Vagina (tissue), 2 donors: ENCODE measurements around the gene FAM228B. TPM values are rescaled to one million over a fixed set of nuclear protein-coding genes. Genes with fewer than 3 reads are reported as not detected.

Experiments used
- DNase-seq, 2 donors: peaks; one replicate each; pipeline ENCODE4 v3.0.0-alpha.2; 2017; ENCODE audit errors: extremely low spot score in 2 of 2
- H3K27ac ChIP-seq: fragments of 200-600 bp; sonication (generic); one replicate; pipeline ENCODE4 v1.5.1; 2019
- H3K27me3 ChIP-seq: fragments of 200-600 bp; sonication (generic); one replicate; pipeline ENCODE4 v1.5.1; 2019
- H3K36me3 ChIP-seq, 2 donors: fragments of 200-600 bp; sonication (generic); one replicate each; pipeline ENCODE4 v1.5.1; 2017 to 2019
- H3K4me1 ChIP-seq: fragments of 200-600 bp; sonication (generic); one replicate; pipeline ENCODE4 v1.5.1; 2019
- H3K4me3 ChIP-seq, 2 donors: fragments of 200-600 bp; sonication (generic); 1 replicate in 1 of 2; 2 replicates in 1 of 2; pipeline ENCODE4 v1.5.1; 2016 to 2019
- H3K9me3 ChIP-seq: fragments of 200-600 bp; sonication (generic); one replicate; pipeline ENCODE4 v1.5.1; 2019
- POLR2A ChIP-seq, 2 donors: fragments of 450-650 bp; IDR thresholded peaks; one replicate each; pipeline ENCODE4 v1.6.1; 2017; ENCODE audit warnings: antibody characterized with exemption in 2 of 2, mild to moderate bottlenecking in 2 of 2, moderate library complexity in 2 of 2
- POLR2AphosphoS5 ChIP-seq, 2 donors: sonication (generic); formaldehyde crosslinking; IDR thresholded peaks; one replicate each; pipeline ENCODE4 v1.9.0; 2017; ENCODE audit warnings: antibody characterized with exemption in 2 of 2, mild to moderate bottlenecking in 2 of 2, low read depth in 1 of 2; ENCODE audit not compliant: insufficient read depth in 1 of 2
- intact Hi-C: fragments of 100-400 bp; cut with DNase I; formaldehyde crosslinking; loops from one replicate; pipeline ENCODE4 v1.15.1; 2023
- total RNA-seq: library from RNA; depleted of rRNA; stranded (reverse); fragments of >200 nt; gene quantifications from one replicate; pipeline ENCODE4 v1.2.3, GENCODE V29; 2016
- TF ChIP-seq, protein P1 (sequence below), 3 experiments: fragments of 450-650 bp in 2 of 3; fragments of 200-600 bp in 1 of 3; sonication (generic) in 1 of 3; IDR thresholded peaks; one replicate each; pipeline ENCODE4 v1.5.1; 2017 to 2019; ENCODE audit warnings: antibody characterized with exemption in 3 of 3, mild to moderate bottlenecking in 2 of 3, moderate library complexity in 2 of 3

Gene FAM228B
- total RNA-seq, 1 donor from 2014 or later: 16.5 TPM

DNA sequence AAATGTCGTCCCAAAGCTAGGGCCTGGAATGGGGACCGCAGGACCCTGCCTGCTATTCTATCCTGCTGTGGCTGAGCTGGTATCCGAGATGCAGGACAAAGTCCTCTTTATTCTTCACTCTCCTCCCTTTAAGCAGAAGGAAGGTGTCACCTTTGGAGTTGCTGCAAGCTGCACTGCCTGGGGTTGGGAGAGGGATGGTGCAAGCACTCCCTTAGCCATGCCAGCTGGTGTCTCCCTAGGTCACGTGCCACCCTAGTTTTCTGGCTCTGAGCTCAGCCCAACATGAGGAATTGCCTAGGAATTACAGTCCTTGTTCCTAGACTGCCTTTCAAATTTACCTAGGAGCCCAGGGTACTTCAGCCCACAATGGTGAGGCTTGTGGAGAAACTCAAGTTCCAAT is 30.2 kb downstream of the FAM228B start:
- Histone ChIP-seq H3K4me1 (no peaks in the 10 kb centered on the region), H3K36me3 (no peaks in the 10 kb centered on the region), H3K4me3 (no peak overlapping the region), H3K27me3 (no peaks in the 10 kb centered on the region), H3K27ac (no peak overlapping the region), H3K9me3 (no peaks in the 10 kb centered on the region)
- DNase-seq: no peak
- intact Hi-C loops: no loop called here
- no peak for TF ChIP-seq POLR2AphosphoS5 (IDR thresholded peaks at IDR 0.05; ENCODE audit: insufficient read depth in 1 of 2, low read depth in 1 of 2)
- TF ChIP-seq POLR2A (IDR thresholded peaks at IDR 0.05): no peak
- TF ChIP-seq, protein P1, sequence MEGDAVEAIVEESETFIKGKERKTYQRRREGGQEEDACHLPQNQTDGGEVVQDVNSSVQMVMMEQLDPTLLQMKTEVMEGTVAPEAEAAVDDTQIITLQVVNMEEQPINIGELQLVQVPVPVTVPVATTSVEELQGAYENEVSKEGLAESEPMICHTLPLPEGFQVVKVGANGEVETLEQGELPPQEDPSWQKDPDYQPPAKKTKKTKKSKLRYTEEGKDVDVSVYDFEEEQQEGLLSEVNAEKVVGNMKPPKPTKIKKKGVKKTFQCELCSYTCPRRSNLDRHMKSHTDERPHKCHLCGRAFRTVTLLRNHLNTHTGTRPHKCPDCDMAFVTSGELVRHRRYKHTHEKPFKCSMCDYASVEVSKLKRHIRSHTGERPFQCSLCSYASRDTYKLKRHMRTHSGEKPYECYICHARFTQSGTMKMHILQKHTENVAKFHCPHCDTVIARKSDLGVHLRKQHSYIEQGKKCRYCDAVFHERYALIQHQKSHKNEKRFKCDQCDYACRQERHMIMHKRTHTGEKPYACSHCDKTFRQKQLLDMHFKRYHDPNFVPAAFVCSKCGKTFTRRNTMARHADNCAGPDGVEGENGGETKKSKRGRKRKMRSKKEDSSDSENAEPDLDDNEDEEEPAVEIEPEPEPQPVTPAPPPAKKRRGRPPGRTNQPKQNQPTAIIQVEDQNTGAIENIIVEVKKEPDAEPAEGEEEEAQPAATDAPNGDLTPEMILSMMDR (IDR thresholded peaks at IDR 0.05): no peak

DNA sequence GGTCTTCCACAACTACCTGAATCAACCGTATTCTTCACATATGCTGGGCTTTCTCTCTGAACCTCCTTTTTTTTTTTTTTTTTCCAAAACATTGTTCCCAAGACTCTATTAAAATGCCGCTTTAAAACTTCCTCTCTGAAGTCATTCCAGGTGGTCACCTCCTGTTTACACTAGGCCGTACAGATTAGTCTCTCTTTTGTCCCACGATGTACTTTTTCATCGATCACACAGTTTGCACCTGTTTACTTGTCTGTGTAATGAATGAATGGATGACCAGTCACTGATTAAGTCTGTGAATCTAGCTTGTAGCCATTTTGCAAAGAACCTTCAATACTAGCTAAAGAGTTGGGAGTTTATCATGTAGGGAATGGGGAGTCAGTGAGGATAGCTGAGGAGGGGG is 34.9 kb downstream of the FAM228B start:
- Histone ChIP-seq H3K27me3 (no peaks in the 10 kb centered on the region), H3K9me3 (no peaks in the 10 kb centered on the region), H3K4me1 (no peaks in the 10 kb centered on the region), H3K36me3 (no peaks in the 10 kb centered on the region), H3K27ac (no peak overlapping the region), H3K4me3 (no peak overlapping the region)
- no peak for DNase-seq
- TF ChIP-seq POLR2AphosphoS5 (IDR thresholded peaks at IDR 0.05; ENCODE audit: insufficient read depth in 1 of 2, low read depth in 1 of 2) (no peak), POLR2A (IDR thresholded peaks at IDR 0.05) (no peak)
- TF ChIP-seq, protein P1 (IDR thresholded peaks at IDR 0.05): no peak
- intact Hi-C loops: no loop called here

DNA sequence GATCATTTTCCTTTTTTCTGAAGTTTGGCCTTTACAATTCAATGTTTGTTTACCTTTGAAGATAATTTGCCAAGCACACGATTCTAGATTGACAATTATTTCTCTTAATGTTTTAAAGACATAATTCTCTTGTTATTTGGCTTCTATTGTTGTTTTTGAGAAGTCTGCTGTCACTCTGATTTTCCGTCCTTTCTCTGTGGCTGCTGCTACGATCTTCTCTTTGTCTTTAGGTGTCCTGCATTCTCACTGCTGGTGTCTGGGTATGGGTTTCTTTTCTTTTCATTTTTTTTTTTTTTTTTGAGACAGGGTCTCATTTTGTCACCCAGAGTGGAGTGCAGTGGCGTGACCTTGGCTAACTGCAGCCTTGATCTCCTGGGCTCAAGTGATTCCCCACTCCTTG is 36.4 kb downstream of the FAM228B start:
- no peaks in the 10 kb centered on the region for H3K4me1 ChIP-seq
- no peak overlapping the region for H3K4me3 ChIP-seq
- TF ChIP-seq POLR2AphosphoS5 (IDR thresholded peaks at IDR 0.05; ENCODE audit: insufficient read depth in 1 of 2, low read depth in 1 of 2): no peak
- TF ChIP-seq, protein P1 (IDR thresholded peaks at IDR 0.05): no peak
- no peak for TF ChIP-seq POLR2A (IDR thresholded peaks at IDR 0.05)
- no peaks in the 10 kb centered on the region for H3K36me3 ChIP-seq
- no peak for DNase-seq
- H3K27me3 ChIP-seq: no peaks in the 10 kb centered on the region
- H3K9me3 ChIP-seq: no peaks in the 10 kb centered on the region
- intact Hi-C loops: no loop called here
- H3K27ac ChIP-seq: no peak overlapping the region

DNA sequence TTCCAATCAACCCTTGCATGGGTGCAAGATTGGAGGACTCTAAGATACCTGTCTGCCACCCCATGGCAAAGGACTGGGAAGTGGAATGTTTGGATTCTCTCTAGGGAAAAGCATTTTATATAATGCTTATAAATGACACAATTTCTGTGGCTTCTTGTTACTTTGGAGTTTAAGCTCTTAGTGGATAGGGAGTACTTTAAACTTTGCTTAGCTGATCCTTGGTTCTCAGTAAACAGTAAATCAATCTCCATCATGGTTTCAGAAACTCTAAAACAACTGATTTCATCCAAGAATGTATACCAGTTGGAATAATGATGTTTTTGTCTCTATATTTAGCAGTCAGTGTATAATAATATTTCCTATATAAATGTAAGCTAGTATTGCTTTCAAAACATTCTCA is 37.5 kb downstream of the FAM228B start:
- Histone ChIP-seq H3K27ac (no peak overlapping the region), H3K9me3 (no peaks in the 10 kb centered on the region), H3K27me3 (no peaks in the 10 kb centered on the region), H3K36me3 (no peaks in the 10 kb centered on the region), H3K4me1 (no peaks in the 10 kb centered on the region), H3K4me3 (no peak overlapping the region)
- DNase-seq: no peak
- intact Hi-C loops: no loop called here
- no peak for TF ChIP-seq POLR2A (IDR thresholded peaks at IDR 0.05)
- TF ChIP-seq, protein P1 (IDR thresholded peaks at IDR 0.05): no peak
- TF ChIP-seq POLR2AphosphoS5 (IDR thresholded peaks at IDR 0.05; ENCODE audit: insufficient read depth in 1 of 2, low read depth in 1 of 2): no peak

DNA sequence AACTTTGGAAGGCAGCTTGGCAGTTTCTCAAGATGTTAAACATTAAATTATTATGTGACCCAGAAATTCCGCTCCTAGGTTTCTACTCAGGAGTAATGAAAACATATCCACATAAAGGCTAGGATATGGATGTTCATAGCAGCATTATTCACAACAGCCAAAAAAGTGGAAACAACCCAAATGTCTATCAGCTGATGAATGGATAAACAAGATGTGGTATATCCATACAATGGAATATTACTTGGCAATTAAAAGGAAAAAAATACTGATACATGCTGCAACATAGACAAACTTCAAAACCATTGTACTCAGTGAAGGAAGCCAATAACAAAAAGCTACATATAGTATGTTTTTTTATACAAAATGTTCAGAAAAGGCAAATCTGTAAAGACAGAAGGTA is 39.2 kb downstream of the FAM228B start:
- Histone ChIP-seq H3K4me3 (no peak overlapping the region), H3K27ac (no peak overlapping the region), H3K4me1 (no peaks in the 10 kb centered on the region), H3K36me3 (no peaks in the 10 kb centered on the region), H3K9me3 (no peaks in the 10 kb centered on the region), H3K27me3 (no peaks in the 10 kb centered on the region)
- TF ChIP-seq POLR2AphosphoS5 (IDR thresholded peaks at IDR 0.05; ENCODE audit: insufficient read depth in 1 of 2, low read depth in 1 of 2): no peak
- TF ChIP-seq, protein P1 (IDR thresholded peaks at IDR 0.05): no peak
- TF ChIP-seq POLR2A (IDR thresholded peaks at IDR 0.05): no peak
- DNase-seq: no peak
- intact Hi-C loops: no loop called here
